Measurements from ENCODE around the gene VAV2. TPM values are rescaled to one million over a fixed set of nuclear protein-coding genes. Genes with fewer than 3 reads are reported as not detected.

VAV2 gene
- total RNA-seq, 2 experiments from 2014 or later = 4.2 TPM

DNA sequence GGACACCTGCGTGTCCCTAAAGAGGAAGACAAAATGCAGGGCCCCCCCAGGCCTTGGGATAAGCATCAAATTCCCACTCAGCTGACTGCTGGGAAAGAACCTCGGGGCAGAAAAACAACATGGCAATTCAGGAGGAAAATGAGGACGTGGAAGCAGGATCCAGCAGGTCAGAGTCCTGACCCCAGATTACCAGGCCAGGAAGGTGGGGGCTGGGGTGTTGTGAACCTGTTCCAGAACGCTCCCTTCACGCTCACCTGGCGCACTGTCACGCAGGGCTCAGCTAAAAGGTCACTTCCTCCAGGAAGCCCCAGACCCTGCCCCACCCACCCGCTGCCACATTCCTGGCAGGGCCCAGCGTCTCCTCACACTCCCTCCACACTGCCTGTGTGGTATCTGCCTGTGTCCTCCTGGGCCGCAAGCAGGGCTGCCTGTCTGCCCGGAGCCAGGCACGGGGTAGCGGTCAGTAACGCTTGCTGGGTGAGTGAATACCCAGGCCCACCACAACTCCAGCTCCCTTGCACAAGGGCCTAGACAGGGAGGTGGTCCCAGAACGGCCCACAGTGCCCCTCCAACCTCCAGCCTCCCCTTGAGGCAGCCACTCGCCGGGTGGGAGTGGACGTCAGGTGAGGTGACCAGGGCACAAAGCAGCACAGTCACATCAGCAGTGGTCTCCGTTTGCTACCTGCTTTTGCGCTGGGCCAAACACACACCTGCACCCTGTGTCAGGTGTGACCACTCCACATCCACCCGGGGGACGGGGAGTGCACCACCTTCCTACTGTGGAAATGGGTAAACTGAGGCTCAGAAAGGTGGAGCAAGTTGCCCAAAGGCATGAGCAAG is 18.1 kb downstream of the VAV2 start:
- Mint-ChIP-seq H3K27me3 (no peaks in the 10 kb centered on the region), H3K9me3 (no peaks in the 10 kb centered on the region), H3K36me3 (no peaks in the 10 kb centered on the region), H3K27ac (no peak overlapping the region), H3K4me3 (no peak overlapping the region), H3K4me1 (no peaks in the 10 kb centered on the region)
- DNase-seq = no peak

- Mint-ChIP-seq H3K27me3 (no peaks in the 10 kb centered on the region), H3K4me1 (no peaks in the 10 kb centered on the region), H3K27ac (no peak overlapping the region), H3K36me3 (no peaks in the 10 kb centered on the region), H3K9me3 (no peaks in the 10 kb centered on the region), H3K4me3 (no peak overlapping the region)
- DNase-seq = no peak
Measured at GRCh38 chr9:133973111-133973790, 18.9 kb downstream of the VAV2 start.

DNA sequence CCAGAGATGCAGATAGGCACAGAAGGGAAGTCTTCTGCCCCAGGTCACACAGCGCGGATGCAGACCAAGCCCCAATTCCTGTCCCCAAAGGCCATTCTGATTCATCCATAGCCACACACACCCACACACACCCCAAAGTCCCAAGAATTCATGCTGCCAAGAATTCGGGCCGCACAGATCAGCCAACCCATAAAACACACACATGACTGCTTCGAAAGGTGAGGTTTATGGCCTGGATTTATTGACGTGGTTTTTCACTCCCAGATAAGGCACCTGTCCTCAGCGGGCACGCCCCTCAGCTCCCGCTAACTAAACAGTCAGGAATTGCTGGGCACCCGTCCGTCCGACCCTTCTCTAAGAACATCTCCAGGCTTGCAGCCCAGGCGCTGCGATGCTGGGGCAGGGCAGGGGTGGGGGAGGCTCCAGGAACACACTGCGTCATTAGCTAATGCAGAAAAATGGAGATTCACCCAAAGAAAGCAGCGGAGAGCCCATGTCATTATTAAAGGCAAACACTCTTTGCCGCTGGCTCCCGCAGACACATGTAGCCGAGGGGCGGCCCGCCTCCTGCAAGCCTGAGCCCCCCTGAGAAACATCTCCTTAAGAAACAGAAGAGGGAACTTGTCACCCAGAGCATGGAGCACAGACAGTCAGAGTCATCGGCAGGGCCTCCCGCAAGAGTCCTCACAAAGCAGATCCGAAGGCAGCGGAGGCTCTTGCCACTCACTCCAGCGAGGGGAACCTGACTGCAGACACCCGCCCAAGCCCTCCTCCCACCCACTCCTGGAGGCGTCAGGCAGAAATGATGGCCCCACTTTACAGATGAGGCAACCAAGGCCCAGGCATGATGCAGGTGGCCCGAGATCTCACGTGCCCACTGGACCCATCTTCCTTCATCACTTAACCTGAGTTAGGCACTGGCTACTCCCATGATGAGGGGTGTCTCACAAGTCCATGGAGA is 19.9 kb downstream of the VAV2 start:
- no peaks in the 10 kb centered on the region for H3K27me3 Mint-ChIP-seq
- H3K27ac Mint-ChIP-seq = no peak overlapping the region
- no peak overlapping the region for H3K4me3 Mint-ChIP-seq
- no peaks in the 10 kb centered on the region for H3K9me3 Mint-ChIP-seq
- no peaks in the 10 kb centered on the region for H3K36me3 Mint-ChIP-seq
- no peak for DNase-seq
- no peaks in the 10 kb centered on the region for H3K4me1 Mint-ChIP-seq

DNA sequence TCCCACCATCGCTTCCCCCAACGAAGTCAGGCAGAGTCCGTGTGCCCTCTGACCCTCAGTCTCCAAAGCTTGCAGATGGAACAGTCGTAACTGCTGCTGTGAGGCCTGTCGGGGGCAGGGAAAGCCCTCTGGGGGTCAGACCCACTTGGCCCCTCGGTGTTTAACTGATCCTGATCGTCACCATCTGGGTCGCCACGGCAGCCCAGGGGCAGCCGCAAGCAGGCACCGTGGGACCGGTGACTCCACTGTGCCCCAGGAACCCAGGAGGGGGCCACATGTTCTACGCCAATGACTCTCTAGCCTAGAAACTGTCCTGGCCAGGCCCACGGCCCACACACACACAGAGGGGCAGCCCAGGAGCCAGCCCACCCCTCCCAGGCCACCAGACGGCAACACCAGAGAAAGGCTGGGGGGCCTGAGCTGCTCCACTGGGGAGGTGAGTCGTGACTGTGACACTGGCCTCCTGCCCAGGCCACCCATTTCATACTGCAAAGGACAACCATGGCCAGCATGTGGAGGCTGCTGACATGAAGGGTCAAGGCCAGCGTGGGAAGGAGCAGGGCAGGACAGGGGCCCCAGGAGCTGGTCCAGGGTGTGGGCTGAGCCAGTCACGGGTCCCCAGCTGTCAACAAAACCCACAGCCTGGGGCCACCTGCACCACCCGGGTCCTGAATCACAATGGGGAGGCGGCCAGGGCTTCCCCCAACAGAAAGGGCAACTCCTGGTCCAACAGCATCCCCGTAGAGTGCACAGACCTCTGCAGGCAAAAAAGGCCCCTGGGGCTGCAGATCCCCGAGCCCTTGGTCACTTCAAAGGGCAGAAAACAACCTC is 20.8 kb downstream of the VAV2 start:
- no peak overlapping the region for H3K27ac Mint-ChIP-seq
- H3K9me3 Mint-ChIP-seq = no peaks in the 10 kb centered on the region
- no peak overlapping the region for H3K4me3 Mint-ChIP-seq
- DNase-seq = no peak
- no peaks in the 10 kb centered on the region for H3K36me3 Mint-ChIP-seq
- no peaks in the 10 kb centered on the region for H3K4me1 Mint-ChIP-seq
- no peaks in the 10 kb centered on the region for H3K27me3 Mint-ChIP-seq

- no peaks in the 10 kb centered on the region for H3K27me3 Mint-ChIP-seq
- no peak overlapping the region for H3K27ac Mint-ChIP-seq
Measured at GRCh38 chr9:133970581-133971058, 21.5 kb downstream of the VAV2 start.

DNA sequence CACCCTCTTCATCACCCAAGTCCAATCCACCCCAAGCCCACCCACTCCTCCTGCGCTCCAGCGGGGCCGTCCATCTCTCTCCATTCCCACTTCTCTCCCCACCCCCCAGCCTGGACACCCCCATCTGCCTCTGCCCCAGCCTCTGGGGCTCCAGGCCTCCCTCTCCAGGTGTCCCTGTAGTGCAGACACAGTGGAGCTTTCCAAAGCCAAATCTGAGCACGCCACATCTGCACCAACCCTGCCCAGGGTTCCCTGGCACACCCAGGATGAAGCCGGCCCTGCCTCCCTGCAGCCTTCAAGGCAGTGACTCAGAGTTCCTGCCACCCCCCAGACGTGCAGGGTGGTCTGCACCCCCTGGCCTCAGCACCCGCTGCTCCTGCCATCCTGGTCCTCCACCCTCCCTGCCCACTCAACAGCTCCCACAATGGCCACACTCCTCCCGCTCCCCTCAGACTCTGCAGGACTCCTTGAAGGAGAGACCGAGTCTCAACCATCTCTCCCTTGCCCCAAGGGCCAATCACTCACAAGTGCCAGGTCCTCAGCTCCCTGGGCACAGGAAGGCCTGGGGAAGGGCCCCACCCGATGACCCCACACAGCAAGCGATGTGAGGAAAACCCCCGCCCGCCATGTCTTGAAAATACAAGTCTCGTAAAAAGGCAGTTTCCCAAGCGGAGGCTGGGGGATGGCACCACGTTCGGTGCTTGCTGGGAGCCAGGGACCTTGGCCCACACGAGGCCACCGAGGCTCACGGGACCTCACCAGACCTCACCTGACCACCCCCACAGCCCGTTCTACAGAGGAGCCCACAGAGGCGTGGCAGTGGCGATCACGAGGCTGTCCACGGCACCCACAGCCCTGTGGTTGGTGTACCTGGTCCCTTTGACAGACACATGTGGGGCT is 22.2 kb downstream of the VAV2 start:
- Mint-ChIP-seq H3K27me3 (no peaks in the 10 kb centered on the region), H3K4me3 (no peak overlapping the region), H3K9me3 (peaks cover 7% of the 10 kb centered on the region), H3K36me3 (no peaks in the 10 kb centered on the region), H3K27ac (no peak overlapping the region), H3K4me1 (no peaks in the 10 kb centered on the region)
- no peak for DNase-seq

More at GRCh38 chr9:133970581-133971058, 21.5 kb downstream of the VAV2 start:
- Mint-ChIP-seq H3K4me1 (no peaks in the 10 kb centered on the region), H3K4me3 (no peak overlapping the region), H3K36me3 (no peaks in the 10 kb centered on the region), H3K9me3 (peaks cover 6% of the 10 kb centered on the region)
- no peak for DNase-seq

DNA sequence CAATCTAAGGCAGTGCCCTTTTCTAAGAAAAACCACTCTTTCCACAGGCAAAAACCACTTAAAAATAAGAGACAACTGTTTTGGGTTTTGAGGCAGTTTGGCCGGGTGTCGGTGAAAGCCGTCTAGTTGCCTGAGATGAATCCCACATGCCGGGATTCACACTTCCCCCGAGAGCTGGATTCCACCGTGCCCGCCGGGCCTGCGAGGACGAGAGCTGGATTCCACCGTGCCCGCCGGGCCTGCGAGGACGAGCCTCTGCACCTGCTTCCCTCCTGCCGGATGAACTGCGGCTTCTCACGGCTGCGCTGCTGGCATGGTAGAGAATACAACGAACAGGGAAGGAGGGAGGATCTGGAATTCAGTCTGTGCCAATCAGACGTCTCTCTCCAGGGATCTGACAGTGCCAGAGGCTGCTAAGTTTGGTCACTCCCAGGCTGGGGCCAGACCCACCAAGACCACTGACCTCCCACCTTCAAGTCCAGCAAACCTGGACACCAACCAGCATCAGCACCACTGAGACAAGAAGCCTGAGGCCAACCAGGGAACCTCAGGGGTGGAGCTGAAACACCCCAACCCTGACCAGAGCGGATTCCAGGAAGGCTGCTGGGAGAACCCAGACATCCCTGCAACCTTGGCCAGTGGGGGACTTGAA is 23.0 kb downstream of the VAV2 start:
- Mint-ChIP-seq H3K36me3 (no peaks in the 10 kb centered on the region), H3K27ac (no peak overlapping the region), H3K4me1 (no peaks in the 10 kb centered on the region), H3K9me3 (peaks cover 13% of the 10 kb centered on the region), H3K4me3 (no peak overlapping the region), H3K27me3 (no peaks in the 10 kb centered on the region)
- DNase-seq = no peak

DNA sequence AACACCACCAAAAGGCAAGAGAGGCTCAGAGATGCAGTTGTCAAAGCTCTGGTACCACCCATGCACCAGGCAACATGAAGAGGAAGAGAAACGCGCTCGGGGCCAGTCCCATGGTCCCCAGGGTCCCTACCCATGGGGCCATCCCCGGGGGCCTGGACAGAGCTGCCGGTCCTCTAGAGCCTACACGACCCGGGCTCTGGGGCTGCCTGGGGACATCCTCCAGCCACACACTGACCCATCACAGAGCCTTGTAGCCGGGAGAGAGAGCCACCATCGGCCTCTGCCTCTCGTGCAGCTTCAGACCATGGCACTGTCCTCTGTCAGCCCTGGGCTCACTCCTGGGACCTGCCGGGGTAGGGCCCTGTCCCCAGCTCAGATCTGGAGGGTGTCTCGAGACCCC is 23.7 kb downstream of the VAV2 start:
- Mint-ChIP-seq H3K9me3 (peaks cover 13% of the 10 kb centered on the region), H3K36me3 (no peaks in the 10 kb centered on the region), H3K4me1 (no peaks in the 10 kb centered on the region), H3K27ac (no peak overlapping the region), H3K27me3 (no peaks in the 10 kb centered on the region), H3K4me3 (no peak overlapping the region)
- DNase-seq = no peak

- Mint-ChIP-seq H3K4me3 (no peak overlapping the region), H3K4me1 (no peaks in the 10 kb centered on the region), H3K36me3 (no peaks in the 10 kb centered on the region), H3K27ac (no peak overlapping the region), H3K27me3 (no peaks in the 10 kb centered on the region), H3K9me3 (peaks cover 13% of the 10 kb centered on the region)
- DNase-seq = no peak
Measured at GRCh38 chr9:133967024-133967741, 24.9 kb downstream of the VAV2 start.

GRCh38 chr9:133964463-133964862 is 27.7 kb downstream of the VAV2 start:
- peaks cover 3% of the 10 kb centered on the region for H3K27me3 Mint-ChIP-seq
- no peaks in the 10 kb centered on the region for H3K4me1 Mint-ChIP-seq
- no peak overlapping the region for H3K27ac Mint-ChIP-seq
- H3K4me3 Mint-ChIP-seq = no peak overlapping the region
- no peaks in the 10 kb centered on the region for H3K36me3 Mint-ChIP-seq
- no peak for DNase-seq
- peaks cover 13% of the 10 kb centered on the region for H3K9me3 Mint-ChIP-seq

DNA sequence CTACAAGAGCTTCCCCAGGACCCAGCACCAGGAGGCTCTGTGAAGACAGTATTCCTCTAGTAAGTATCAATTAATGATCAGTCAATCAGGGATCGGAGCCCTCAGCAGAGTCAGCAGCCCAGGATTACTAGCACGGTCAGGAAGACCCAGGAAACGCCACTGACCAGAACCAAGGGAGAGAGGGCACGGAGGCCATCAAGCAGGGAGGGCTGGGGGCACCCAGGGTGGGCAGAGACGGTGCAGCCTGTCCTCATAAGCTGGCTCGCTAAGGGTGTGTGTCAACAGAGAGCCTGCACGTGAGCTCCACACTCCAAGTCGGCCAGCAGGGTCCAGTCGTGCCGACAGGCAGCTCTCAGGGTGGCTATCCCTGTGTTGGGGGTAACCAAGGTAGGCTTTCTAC is 29.0 kb downstream of the VAV2 start:
- no peak for DNase-seq
- no peaks in the 10 kb centered on the region for H3K4me1 Mint-ChIP-seq
- H3K4me3 Mint-ChIP-seq = no peak overlapping the region
- H3K9me3 Mint-ChIP-seq = peaks cover 13% of the 10 kb centered on the region
- peaks cover 3% of the 10 kb centered on the region for H3K27me3 Mint-ChIP-seq
- H3K27ac Mint-ChIP-seq = no peak overlapping the region
- H3K36me3 Mint-ChIP-seq = no peaks in the 10 kb centered on the region

- peaks cover 13% of the 10 kb centered on the region for H3K9me3 Mint-ChIP-seq
- no peaks in the 10 kb centered on the region for H3K4me1 Mint-ChIP-seq
Measured at GRCh38 chr9:133962341-133962740, 29.8 kb downstream of the VAV2 start.

More at GRCh38 chr9:133962341-133962740, 29.8 kb downstream of the VAV2 start:
- DNase-seq = no peak
- no peaks in the 10 kb centered on the region for H3K36me3 Mint-ChIP-seq
- peaks cover 3% of the 10 kb centered on the region for H3K27me3 Mint-ChIP-seq
- no peak overlapping the region for H3K4me3 Mint-ChIP-seq
- H3K27ac Mint-ChIP-seq = no peak overlapping the region

Measured in activated naive CD8-positive, alpha-beta T cell treated with anti-CD3 and anti-CD28 coated beads for 36 hours (primary cell).